ENCODE results near the gene LHB.
"Not testable (repeated sequence)": the region's sequence is repeated elsewhere in the genome, so short reads cannot be mapped to it uniquely, and the experiment has no call there.

LHB gene

DNA sequence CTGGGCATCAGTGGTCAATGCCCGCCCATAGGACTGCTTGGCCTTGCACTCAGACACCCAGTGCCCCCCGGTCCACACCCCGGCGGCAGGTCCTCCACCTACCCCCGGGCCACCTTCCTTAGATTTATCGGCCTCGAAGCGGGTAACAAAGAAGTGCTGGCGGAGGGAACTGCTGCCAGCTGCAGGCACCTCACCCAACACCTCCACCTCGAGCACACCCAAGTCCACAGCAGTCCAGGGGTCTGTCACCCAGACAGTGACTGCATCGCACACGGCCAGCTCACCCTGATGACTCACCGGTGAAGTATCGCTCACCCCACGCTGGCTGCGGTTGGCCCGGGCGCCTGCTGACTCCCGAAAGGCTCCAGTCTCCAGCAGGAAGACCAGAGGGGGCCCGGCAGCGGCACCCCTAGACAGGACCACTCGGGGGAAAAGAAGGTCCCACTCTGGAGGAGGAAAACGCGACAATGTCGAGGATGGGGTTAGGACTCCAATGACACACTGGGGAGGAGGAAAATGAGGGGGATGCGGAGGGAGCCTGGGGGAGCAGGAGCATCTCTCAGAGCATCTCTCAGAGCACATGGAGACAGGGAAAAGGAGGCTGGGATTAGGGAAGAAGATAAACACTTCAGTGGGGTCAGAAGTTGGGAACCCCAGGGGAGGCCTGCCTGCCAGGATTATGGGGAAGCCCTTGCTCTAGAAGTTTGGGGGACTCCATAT is 21.8 kb upstream of the LHB start:
- DNase-seq (ENCODE audit: low read depth in 1 of 2, low spot score in 1 of 2); H3K4me3 ChIP-seq (replicated peaks; ENCODE audit: insufficient read depth, low read length); H3K27ac ChIP-seq (replicated peaks); H3K27me3 ChIP-seq (ENCODE audit: insufficient read depth, poor library complexity, severe bottlenecking): not testable (repeated sequence)

DNA sequence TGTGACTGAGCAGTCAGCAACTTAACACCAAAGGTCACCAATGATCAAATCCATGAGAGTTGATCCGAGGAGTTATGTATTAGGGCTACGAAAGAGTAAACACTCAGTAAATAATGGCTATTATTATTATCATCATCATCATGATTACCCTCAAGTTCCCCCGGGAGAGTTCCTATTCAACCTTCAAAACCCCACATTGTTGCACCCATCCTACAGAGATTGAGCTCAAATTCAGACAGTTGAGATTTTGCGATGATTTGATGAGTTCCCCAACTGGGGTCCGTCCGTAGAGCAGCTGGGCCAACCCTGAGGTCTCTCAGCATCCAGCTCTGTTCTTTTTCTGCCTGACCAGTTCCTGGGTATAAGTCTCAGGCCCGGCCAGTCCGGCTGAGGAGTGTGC is 21.2 kb upstream of the LHB start:
- DNase-seq (ENCODE audit: low read depth in 1 of 2, low spot score in 1 of 2); H3K27me3 ChIP-seq (ENCODE audit: insufficient read depth, poor library complexity, severe bottlenecking); H3K4me3 ChIP-seq (replicated peaks; ENCODE audit: insufficient read depth, low read length); H3K27ac ChIP-seq (replicated peaks): not testable (repeated sequence)

DNA sequence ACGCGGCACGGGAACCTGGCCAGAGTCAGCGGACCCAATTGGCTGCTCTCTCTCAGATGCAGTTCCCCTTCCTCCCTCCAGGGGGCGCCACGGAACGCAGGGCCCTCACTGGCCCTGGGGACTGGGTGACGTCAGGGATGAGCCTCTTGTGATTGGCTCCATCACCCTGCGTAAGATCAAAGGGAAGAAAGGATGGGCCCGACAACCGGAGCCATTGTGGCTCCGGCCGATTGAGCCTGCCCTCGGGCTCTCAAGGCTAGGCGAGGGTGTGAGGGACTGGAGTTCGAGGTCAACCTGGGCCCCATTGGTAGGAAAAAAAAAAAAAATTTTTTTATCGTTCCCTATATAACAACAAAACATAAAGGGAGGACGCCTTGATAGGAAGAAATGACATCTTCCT is 19.9 kb upstream of the LHB start, which contains the start of gene CGB1:
Gene CGB1 (minus strand): TSS at position 81 of the 400 bp plus-strand sequence. CDS start 184 bp downstream, outside the sequence.
- DNase-seq (ENCODE audit: low read depth in 1 of 2, low spot score in 1 of 2): peak in 1 of 2 experiments; percentile 42
- TF ChIP-seq SPI1 (IDR thresholded peaks at IDR 0.05; ENCODE audit: borderline replicate concordance, low read depth): peak; percentile 16; the same call in 1 of the 2 replicates
- TF ChIP-seq, protein P1, sequence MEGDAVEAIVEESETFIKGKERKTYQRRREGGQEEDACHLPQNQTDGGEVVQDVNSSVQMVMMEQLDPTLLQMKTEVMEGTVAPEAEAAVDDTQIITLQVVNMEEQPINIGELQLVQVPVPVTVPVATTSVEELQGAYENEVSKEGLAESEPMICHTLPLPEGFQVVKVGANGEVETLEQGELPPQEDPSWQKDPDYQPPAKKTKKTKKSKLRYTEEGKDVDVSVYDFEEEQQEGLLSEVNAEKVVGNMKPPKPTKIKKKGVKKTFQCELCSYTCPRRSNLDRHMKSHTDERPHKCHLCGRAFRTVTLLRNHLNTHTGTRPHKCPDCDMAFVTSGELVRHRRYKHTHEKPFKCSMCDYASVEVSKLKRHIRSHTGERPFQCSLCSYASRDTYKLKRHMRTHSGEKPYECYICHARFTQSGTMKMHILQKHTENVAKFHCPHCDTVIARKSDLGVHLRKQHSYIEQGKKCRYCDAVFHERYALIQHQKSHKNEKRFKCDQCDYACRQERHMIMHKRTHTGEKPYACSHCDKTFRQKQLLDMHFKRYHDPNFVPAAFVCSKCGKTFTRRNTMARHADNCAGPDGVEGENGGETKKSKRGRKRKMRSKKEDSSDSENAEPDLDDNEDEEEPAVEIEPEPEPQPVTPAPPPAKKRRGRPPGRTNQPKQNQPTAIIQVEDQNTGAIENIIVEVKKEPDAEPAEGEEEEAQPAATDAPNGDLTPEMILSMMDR (IDR thresholded peaks at IDR 0.05; ENCODE audit: insufficient read depth, low read length): peak; percentile 49
- H3K27me3 ChIP-seq (ENCODE audit: insufficient read depth, poor library complexity, severe bottlenecking); H3K4me3 ChIP-seq (replicated peaks; ENCODE audit: insufficient read depth, low read length); H3K27ac ChIP-seq (replicated peaks): not testable (repeated sequence)

DNA sequence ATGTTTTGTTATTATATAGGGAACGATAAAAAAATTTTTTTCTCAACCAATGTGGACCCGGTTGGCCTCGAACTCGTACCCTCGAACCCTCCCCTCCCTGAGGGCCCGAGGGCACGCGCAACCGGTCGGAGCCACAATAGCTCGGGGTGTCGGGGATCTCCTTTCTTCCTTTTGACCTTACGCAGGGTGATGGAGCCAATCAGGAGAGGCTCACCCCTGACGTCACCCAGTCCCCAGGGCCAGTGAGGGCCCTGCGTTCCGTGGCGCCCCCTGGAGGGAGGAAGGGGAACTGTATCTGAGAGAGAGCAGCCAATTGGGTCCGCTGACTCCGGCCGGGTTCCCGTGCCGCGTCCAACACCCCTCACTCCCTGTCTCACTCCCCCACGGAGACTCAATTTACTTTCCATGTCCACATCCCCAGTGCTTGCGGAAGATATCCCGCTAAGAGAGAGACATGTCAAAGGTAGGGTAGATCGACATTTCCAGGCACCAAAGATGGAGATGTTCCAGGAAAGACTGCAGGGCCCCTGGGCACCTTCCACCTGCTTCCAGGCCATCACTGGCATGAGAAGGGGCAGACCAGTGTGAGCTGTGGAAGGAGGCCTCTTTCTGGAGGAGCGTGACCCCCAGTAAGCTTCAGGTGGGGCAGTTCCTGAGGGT is 14.9 kb upstream of the LHB start, which contains the start of gene CGB2:
Gene CGB2 (plus strand): TSS at position 249 of the 660 bp plus-strand sequence. CDS start 206 bp downstream, at position 455.
- DNase-seq (ENCODE audit: low read depth in 1 of 2, low spot score in 1 of 2): peak in 1 of 2 experiments; percentile 25
- H3K4me3 ChIP-seq (replicated peaks; ENCODE audit: insufficient read depth, low read length); H3K27ac ChIP-seq (replicated peaks); H3K27me3 ChIP-seq (ENCODE audit: insufficient read depth, poor library complexity, severe bottlenecking): not testable (repeated sequence)

DNA sequence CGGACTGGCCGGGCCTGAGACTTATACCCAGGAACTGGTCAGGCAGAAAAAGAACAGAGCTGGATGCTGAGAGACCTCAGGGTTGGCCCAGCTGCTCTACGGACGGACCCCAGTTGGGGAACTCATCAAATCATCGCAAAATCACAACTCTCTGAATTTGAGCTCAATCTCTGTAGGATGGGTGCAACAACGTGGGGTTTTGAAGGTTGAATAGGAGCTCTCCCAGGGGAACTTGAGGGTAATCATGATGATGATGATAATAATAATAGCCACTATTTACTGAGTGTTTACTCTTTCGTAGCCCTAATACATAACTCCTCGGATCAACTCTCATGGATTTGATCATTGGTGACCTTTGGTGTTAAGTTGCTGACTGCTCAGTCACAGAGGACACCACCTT is 13.4 kb upstream of the LHB start:
- H3K27ac ChIP-seq (replicated peaks); H3K27me3 ChIP-seq (ENCODE audit: insufficient read depth, poor library complexity, severe bottlenecking); H3K4me3 ChIP-seq (replicated peaks; ENCODE audit: insufficient read depth, low read length); DNase-seq (ENCODE audit: low read depth in 1 of 2, low spot score in 1 of 2): not testable (repeated sequence)

DNA sequence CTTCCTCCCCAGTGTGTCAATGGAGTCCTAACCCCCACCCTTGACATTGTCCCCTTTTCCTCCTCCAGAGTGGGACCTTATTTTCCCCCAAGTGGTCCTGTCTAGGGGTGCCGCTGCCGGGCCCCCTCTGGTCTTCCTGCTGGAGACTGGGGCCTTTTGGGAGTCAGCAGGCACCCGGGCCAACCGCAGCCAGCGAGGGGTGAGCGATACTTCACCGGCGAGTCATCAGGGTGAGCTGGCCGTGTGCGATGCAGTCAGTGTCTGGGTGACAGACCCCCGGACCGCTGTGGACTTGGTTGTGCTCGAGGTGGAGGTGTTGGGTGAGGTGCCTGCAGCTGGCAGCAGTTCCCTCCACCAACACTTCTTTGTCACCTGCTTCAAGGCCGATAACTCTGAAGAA is 12.9 kb upstream of the LHB start:
- not testable (repeated sequence) for H3K27me3 ChIP-seq (ENCODE audit: insufficient read depth, poor library complexity, severe bottlenecking); H3K27ac ChIP-seq (replicated peaks); DNase-seq (ENCODE audit: low read depth in 1 of 2, low spot score in 1 of 2)

DNA sequence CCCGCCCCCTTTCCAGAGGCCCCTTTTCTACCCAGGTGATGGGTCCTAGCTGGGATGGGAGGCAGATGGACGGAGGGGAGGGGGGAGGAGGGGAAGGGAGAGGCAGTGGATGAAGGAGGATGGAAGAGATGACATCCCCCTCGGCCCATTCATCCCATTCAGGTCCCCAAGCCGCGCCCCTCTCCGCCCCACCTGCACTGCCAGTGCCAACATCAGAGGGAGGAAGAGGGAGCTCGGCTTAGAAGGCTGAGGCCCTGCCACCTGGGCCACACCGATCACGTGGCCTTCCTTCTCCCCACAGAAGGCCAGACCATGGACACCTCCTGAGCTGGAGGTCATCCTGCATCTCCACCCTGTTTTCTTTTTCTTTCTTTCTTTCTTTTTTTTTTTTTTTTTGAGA is 11.8 kb upstream of the LHB start:
- not testable (repeated sequence) for H3K27me3 ChIP-seq (ENCODE audit: insufficient read depth, poor library complexity, severe bottlenecking); DNase-seq (ENCODE audit: low read depth in 1 of 2, low spot score in 1 of 2); H3K4me3 ChIP-seq (replicated peaks; ENCODE audit: insufficient read depth, low read length); H3K27ac ChIP-seq (replicated peaks)

More for the DNA sequence above, 12.9 kb upstream of the LHB start:
- H3K4me3 ChIP-seq (replicated peaks; ENCODE audit: insufficient read depth, low read length): not testable (repeated sequence)

DNA sequence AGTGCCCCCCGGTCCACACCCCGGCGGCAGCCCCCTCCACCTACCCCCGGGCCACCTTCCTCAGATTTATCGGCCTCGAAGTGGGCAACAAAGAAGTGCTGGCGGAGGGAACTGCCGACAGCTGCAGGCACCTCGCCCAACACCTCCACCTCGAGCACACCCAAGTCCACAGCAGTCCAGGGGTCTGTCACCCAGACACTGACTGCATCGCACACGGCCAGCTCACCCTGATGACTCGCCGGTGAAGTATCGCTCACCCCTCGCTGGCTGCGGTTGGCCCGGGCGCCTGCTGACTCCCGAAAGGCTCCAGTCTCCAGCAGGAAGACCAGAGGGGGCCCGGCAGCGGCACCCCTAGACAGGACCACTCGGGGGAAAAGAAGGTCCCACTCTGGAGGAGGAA is 8.7 kb upstream of the LHB start:
- not testable (repeated sequence) for H3K27me3 ChIP-seq (ENCODE audit: insufficient read depth, poor library complexity, severe bottlenecking); DNase-seq (ENCODE audit: low read depth in 1 of 2, low spot score in 1 of 2); H3K4me3 ChIP-seq (replicated peaks; ENCODE audit: insufficient read depth, low read length); H3K27ac ChIP-seq (replicated peaks)

DNA sequence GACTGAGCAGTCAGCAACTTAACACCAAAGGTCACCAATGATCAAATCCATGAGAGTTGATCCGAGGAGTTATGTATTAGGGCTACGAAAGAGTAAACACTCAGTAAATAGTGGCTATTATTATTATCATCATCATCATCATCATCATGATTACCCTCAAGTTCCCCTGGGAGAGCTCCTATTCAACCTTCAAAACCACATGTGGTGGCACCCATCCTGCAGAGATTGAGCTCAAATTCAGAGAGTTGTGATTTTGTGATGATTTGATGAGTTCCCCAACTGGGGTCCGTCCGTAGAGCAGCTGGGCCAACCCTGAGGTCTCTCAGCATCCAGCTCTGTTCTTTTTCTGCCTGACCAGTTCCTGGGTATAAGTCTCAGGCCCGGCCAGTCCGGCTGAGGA is 8.2 kb upstream of the LHB start:
- not testable (repeated sequence) for DNase-seq (ENCODE audit: low read depth in 1 of 2, low spot score in 1 of 2); H3K4me3 ChIP-seq (replicated peaks; ENCODE audit: insufficient read depth, low read length); H3K27ac ChIP-seq (replicated peaks)
- peaks cover 11% of the 10 kb centered on the region for H3K27me3 ChIP-seq (ENCODE audit: insufficient read depth, poor library complexity, severe bottlenecking)

DNA sequence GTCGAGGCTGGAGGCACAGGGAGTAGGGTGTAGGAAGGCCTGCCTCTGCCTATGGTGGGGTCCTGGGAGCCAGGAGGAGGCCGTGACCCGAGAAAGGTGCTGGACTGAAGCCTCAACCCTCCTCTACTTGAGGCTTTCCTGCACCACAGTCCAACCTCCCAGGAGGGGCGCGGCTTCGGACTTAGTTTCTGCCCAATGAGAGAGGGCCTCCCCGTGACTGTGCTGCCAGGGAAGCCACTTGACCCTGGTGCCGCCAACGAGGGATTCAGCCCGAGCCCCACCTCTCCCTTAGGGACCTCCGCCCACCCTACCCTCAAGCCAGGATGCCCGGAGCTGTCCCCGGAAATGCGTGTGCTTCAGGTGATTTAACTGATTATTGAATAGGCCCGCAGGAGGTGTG is 7.3 kb upstream of the LHB start, which contains the start of gene CGB3:
Gene CGB3 (minus strand): TSS at position 101 of the 400 bp plus-strand sequence. CDS start 362 bp downstream, outside the sequence.
- not testable (repeated sequence) for DNase-seq (ENCODE audit: low read depth in 1 of 2, low spot score in 1 of 2); H3K27ac ChIP-seq (replicated peaks); H3K4me3 ChIP-seq (replicated peaks; ENCODE audit: insufficient read depth, low read length)
- H3K27me3 ChIP-seq (ENCODE audit: insufficient read depth, poor library complexity, severe bottlenecking): peaks cover 19% of the 10 kb centered on the region
